Coronary artery (tissue), 2 donors: ENCODE data around the gene DDC.

Experiments used
- DNase-seq: peaks from one replicate; pipeline ENCODE4 v3.0.0-alpha.2; 2017; ENCODE audit warnings: low spot score
- H3K27ac ChIP-seq, 2 donors: fragments of 200-600 bp; sonication (generic); one replicate each; pipeline ENCODE4 v1.5.1; 2016 to 2019
- H3K4me3 ChIP-seq: fragments of 200-600 bp; sonication (generic); 2 replicates; pipeline ENCODE4 v1.5.1; 2016; ENCODE audit warnings: mild to moderate bottlenecking, moderate library complexity
- TF ChIP-seq, protein P1 (sequence below): fragments of 200-600 bp; sonication (generic); IDR thresholded peaks from one replicate; pipeline ENCODE4 v1.5.1; 2019; ENCODE audit warnings: antibody characterized with exemption

The DDC gene

DNA sequence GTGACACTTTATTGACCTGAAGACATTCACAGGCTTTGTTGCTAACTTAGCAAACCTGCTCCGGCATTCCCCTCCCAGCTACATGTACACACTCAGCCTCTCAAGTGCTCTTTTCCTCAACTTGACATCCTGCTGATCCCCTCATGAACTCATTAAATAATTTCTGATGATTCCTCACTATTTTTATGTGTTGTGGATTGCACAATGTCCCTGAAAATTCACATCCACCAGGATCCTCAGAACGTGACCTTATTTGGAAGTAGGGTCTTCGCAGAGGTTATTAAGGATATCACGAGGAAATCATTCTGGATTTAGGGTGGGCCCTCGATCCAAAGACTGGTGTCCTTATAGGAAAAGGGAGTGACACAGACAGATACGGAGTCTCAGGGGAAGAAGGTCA is 142.3 kb downstream of the DDC start:
- TF ChIP-seq, protein P1, sequence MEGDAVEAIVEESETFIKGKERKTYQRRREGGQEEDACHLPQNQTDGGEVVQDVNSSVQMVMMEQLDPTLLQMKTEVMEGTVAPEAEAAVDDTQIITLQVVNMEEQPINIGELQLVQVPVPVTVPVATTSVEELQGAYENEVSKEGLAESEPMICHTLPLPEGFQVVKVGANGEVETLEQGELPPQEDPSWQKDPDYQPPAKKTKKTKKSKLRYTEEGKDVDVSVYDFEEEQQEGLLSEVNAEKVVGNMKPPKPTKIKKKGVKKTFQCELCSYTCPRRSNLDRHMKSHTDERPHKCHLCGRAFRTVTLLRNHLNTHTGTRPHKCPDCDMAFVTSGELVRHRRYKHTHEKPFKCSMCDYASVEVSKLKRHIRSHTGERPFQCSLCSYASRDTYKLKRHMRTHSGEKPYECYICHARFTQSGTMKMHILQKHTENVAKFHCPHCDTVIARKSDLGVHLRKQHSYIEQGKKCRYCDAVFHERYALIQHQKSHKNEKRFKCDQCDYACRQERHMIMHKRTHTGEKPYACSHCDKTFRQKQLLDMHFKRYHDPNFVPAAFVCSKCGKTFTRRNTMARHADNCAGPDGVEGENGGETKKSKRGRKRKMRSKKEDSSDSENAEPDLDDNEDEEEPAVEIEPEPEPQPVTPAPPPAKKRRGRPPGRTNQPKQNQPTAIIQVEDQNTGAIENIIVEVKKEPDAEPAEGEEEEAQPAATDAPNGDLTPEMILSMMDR: no peak
- H3K4me3 ChIP-seq: no peak overlapping the region

DNA sequence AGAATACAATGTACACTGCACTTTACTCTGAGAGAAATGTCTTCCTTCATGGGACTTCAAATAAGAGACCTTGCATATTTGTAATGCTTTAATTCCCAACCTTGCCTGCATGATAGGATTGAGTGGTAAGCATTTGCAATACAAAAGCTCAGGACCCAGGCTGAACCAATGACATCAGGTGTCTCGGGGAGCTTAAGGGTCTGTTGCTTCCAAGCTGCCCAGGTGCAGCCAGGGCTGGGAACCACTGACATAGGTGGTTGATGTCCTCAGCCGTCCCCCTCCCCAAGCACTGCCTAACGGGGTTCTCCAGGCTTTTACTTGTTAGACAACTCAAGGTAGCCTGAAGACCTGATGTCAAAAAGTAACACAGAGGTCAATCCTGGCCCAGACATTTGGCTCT is 144.2 kb downstream of the DDC start:
- Histone ChIP-seq H3K4me3 (no peak overlapping the region), H3K27ac (no peak overlapping the region)
- DNase-seq: no peak
- TF ChIP-seq, protein P1: no peak

More for the DNA sequence above, 142.3 kb downstream of the DDC start:
- H3K27ac ChIP-seq: no peak overlapping the region
- DNase-seq: no peak

DNA sequence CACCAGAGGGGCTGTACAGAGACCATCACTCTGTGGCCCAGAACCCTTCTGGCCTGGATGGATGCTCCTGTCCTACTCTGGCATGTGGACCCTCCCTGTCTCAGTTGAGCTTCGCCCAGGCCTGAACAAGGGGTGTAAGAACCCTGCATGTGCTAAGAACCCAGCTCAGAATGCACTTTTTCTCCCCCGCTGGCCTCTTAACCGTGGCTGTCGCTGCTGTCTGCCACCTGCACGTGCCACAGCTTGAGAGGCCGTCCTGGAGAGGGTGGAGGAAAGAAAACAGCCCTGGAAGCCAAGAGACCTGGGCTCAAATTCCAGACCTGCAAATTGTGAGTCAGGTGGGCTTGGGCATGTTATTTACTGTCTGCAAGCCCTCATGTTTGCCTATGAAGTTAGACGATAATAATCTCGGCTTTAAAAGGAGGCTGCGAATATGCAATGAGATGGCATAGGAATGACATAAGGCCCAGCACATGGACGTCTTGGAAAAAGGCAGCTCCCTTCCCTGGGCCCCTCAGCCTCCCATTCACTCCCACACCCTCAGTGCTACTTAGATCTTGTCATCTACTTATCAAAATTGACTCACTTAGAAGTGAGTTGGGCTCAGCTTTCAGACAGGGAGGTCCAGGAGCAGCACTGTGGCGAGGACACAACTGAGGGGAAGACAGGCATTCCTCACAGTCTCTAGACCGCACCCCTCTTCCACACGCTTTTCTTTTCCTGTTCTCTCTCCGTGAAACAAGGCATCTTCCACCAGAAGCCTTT is 146.5 kb downstream of the DDC start:
- no peak overlapping the region for H3K4me3 ChIP-seq
- TF ChIP-seq, protein P1: no peak
- no peak for DNase-seq
- no peak overlapping the region for H3K27ac ChIP-seq

DNA sequence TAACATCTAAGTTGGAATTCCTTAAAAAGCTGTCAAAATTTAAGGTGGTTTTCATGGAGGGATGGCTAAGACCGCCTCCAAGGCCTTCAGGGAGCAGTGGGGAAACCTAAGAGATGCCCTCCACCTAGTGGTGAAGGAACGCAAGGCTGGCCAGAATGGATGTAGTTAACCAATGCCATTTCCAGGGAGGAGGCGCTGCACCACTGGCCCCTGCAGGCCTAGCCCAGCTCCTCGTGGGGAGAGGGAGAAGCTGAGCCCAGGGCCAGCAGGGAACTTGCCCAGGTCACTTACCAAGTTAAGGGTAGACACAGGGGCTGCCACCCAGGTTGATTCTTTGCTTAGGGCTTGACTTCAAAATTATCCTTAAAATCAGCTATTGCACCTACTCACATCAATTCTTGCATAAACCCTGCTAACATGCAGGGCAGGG is 147.1 kb downstream of the DDC start:
- H3K27ac ChIP-seq: no peak overlapping the region
- DNase-seq: no peak
- TF ChIP-seq, protein P1: peak; percentile 43
- H3K4me3 ChIP-seq: no peak overlapping the region

DNA sequence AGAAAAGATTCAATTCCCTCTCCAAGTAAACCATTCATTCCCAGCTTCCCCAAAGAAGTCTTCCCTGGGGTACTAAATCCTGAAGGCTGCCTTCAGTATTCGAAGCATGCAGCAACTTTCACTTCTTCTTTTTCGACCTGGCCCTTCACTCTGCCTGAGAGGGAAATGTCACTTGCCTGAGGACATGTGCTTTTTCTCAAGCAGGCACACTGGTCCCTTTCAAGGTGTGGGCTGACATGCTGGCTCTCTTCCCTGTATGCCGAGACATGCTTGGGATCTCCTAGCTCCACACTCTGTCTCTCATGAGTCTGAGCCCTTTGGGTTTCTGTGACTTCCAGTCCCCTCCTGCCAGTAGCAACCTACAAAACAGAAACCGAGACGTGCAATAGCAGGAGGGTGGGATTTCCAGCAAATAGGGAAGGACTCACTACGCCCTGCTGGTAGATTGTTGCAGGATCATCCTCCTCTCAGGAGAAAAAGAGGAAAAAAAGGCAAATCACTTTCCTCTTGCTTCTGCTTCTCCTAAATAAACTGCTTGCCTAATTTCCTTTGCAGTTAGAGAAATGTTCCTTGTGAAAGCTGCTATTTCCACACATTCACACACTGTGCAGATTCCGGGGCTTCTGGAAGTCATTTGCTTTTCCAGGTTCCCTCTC is 148.6 kb downstream of the DDC start:
- no peak for DNase-seq
- TF ChIP-seq, protein P1: no peak
- H3K4me3 ChIP-seq: no peak overlapping the region
- H3K27ac ChIP-seq: peak overlapping the region in 1 of 2 donors; percentile 22

DNA sequence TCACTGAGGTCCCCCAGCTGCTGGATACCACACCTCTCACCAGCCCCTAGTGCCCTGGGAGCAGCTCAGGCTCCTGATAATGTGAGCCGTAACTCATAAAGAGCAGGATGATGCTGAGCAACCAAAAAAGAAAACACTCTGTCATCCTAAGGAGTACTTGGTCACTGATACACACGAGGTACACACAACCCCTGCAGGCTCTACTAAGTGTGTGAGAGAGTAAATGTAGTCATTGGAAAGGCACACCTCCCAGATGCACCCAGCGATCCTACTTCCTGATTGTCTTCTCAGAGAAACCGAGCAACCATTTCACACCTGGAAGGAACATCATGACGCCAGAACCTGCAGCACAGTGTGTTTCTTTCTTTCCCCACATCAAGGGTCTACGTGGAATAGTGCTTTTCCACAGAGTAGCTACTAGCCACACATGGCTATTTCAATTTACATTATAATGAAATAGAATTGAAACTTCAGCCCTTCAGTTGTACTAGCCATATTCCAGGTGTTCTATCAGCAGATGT is 149.3 kb downstream of the DDC start:
- Histone ChIP-seq H3K27ac (peak overlapping the region in 1 of 2 donors; percentile 22), H3K4me3 (no peak overlapping the region)
- DNase-seq: no peak
- TF ChIP-seq, protein P1: no peak
